SU-DHL-6 (cell line): Measurements from ENCODE around the gene BLOC1S5.

Experiments
- EZH2phosphoT487 ChIP-seq: fragments of 200-600 bp; sonication (generic), shearing (Covaris generic); conservative IDR thresholded peaks from 2 replicates; pipeline ENCODE4 v1.6.1; 2018; ENCODE audit warnings: mild to moderate bottlenecking, antibody characterized with exemption, low read length, moderate library complexity, mixed read lengths
- TF ChIP-seq, protein P1 (sequence below): fragments of 200-600 bp; sonication (generic); IDR thresholded peaks from one replicate; pipeline ENCODE4 v1.5.1; 2017; ENCODE audit warnings: antibody characterized with exemption, mild to moderate bottlenecking, low read length, moderate library complexity; ENCODE audit not compliant: insufficient read depth, poor library complexity, severe bottlenecking

DNA sequence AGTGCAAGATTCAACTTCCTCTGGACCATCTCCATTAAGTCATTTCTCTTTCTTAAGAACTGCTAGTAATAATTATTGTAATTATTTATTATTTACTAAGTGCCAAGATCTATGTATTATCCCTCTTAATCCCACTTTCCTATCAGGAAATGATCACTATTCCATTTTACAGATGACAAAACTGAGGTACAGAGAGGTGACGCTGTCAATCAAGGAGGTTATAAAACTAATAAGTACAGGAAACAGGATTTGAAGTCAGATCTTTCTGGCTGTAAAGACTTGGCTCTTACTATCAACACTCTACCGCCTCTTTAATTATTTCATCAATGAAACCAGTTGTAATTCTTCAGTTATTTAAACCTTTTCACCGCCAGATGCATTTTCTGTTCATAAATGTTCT lies 37.4 kb downstream of the BLOC1S5 start:
- TF ChIP-seq, protein P1, sequence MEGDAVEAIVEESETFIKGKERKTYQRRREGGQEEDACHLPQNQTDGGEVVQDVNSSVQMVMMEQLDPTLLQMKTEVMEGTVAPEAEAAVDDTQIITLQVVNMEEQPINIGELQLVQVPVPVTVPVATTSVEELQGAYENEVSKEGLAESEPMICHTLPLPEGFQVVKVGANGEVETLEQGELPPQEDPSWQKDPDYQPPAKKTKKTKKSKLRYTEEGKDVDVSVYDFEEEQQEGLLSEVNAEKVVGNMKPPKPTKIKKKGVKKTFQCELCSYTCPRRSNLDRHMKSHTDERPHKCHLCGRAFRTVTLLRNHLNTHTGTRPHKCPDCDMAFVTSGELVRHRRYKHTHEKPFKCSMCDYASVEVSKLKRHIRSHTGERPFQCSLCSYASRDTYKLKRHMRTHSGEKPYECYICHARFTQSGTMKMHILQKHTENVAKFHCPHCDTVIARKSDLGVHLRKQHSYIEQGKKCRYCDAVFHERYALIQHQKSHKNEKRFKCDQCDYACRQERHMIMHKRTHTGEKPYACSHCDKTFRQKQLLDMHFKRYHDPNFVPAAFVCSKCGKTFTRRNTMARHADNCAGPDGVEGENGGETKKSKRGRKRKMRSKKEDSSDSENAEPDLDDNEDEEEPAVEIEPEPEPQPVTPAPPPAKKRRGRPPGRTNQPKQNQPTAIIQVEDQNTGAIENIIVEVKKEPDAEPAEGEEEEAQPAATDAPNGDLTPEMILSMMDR = no peak
- no peak for TF ChIP-seq EZH2phosphoT487
